SH-SY5Y (cell line): ENCODE data around the gene DHX36.

Source experiments
- GATA2 ChIP-seq: IDR thresholded peaks from 2 replicates; pipeline ENCODE4 v1.6.1; 2011; ENCODE audit warnings: mild to moderate bottlenecking, low read depth, low read length
- GATA3 ChIP-seq: IDR thresholded peaks from 2 replicates; pipeline ENCODE4 v1.6.1; 2011; ENCODE audit warnings: low read depth, mild to moderate bottlenecking, low read length, moderate library complexity

The DHX36 gene

DNA sequence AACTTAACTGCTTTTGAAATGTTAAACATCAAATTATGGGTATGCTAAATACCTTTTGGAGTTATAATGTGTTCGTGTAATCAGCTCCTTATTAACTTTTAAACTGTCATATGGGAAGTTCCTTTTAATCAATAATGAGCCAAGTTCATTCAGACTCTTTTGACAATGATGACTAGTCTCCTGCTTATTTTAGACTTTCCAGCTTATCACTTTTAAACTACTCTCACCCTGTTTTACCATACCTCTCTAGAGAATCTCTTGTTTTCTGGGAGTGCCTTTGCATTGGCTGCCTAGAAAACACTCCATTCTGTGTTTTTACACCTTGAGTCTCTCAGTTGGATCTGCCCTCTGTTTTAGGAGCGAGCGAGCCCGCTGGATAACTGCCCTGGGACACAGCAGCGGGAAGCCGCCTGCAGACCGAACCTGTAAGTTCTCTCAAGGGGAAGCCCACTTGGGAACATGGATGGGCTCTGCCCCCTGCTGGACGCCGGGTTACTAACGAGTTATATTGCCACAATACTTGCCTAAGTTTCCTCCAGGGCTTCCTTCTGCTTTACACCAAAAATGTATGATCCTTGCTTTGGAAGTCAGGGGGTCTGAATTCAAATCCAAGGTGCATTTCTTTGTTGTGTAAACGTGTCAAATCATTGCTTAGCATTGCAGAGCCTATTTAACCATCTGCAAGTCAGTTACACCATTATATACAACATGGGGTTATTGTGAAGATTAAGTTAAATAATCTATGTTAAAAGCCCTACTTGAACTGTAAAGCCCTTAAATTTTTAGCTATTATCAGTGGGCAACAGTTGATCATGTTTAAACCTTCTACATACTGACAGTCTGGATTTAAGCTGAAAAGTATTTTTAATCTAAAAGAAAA lies 71.3 kb downstream of the DHX36 start:
- TF ChIP-seq GATA2, result no peak
- TF ChIP-seq GATA3, result no peak

DNA sequence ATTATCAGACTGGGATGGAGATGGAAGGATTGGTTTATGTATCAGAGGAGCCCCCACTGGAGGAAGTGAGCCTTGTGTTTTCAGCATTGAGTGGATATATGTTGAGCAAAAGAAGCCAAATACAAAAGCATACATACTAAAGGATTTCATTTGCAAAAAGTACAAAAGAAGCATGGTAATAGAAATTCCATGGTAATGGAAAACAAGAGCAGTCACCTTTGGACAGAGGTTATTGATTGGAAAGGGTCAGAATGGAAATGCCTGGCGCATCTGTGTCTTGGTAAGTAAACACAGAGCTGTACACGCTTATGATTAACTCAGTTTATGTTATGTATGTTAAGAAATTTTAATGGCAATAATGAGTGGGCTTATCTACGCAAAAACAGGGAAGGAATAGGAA lies 72.7 kb downstream of the DHX36 start:
- TF ChIP-seq GATA3 (no peak), GATA2 (no peak)

DNA sequence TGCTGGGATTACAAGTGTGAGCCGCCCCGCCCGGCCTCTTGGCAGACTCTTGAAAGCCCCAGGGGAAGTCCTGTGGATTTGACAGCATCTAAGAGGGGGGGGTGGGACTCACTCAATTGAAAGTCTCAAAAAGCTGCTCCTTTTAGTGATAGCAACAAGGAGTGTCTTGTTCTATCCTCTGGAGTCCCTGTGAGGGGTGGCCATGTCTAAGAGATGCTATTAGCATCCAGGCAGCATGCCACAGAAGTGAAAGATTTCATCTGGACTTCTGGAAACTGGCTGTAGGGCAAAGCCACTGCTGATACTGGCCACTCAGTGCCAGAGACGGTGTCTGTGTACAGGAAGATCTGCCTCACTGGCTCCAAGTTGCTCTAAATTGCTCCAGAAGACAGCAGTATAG lies 74.0 kb downstream of the DHX36 start:
- TF ChIP-seq GATA2 (no peak), GATA3 (no peak)

DNA sequence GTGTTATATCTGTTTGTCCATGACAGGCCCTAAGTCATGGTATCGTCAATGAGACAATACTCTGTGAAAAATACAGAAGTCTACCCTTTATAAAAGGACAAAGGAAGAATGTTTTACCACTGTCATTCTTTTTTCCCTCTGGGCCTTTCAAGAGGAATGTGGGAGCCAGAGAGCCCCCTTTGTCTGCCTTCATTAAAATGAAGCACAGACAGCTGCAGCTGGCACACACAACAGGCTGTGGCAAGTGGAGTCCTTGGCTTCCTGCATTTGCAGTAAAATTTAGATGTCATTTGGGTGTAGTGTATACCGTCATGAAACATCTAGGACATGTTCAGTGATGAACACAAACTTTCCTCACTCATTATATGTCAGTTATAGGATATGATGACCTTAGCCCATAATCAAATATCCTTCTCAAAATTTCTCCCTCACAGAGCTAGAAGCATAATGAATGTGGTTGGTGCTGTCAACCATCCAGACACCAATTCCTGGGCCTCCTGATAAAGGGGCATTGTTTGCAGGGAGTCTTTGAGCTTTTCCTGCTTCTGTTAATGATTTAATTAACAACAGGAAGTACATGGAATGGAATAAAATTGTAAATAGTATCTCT lies 76.4 kb downstream of the DHX36 start:
- TF ChIP-seq GATA2, result no peak
- TF ChIP-seq GATA3, result no peak

DNA sequence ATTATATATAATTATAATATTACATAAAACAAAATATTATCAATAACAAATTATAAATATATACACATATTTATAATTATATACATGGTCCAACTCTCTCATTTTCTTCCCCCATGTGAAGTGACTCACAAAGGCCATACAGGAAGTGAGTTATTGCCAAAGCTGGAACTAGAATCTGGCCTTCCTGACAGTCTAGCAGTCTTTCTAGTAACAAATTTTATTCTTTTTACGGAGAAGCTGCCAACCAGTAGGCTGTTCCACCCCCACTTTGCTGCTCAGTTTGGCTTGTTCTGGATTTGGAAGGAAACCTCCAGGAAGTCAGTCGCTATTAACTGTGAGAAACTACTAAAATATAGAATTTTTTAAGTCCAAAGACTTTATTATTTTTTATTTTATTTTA lies 79.6 kb downstream of the DHX36 start:
- TF ChIP-seq GATA2, result no peak
- no peak for TF ChIP-seq GATA3

DNA sequence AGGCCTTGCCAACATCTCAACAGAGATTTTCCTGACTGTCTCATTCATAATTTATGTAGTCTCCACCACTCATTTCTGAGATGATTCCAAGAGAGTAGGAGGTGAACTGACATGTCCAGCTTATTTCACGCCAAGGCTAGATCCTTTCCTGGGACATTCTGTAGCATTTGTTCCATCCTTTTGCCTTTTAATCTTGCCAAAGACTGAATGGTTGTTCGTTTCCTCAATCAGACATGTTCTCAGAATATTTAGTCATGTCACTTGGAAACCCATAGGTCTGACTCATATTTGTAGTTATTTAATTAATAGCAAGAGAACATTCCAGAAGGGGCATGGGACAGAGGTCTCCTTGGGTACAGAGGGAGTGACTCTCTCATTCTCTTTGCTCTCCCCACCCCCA lies 80.9 kb downstream of the DHX36 start:
- TF ChIP-seq GATA2, result no peak
- no peak for TF ChIP-seq GATA3

DNA sequence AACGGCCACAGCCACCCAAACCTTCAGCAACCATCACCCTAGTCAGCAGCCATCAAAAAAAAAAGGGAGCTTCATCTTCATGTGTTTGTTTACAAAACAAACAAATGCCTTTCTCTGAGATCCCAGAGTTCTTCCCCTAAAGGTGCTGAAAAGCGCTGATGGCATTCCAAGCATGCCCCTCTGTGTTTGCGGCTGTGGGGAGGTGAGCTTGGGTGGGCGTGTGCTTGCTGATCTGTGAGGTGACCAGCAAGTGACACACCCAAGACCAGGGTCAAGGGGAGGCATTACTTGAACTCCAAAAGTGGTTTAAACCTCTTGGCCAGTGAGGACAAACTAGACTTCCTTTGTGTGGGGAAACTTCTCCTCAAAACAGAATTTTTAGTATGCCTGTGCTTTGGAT lies 81.5 kb downstream of the DHX36 start:
- TF ChIP-seq GATA2 (no peak), GATA3 (no peak)

DNA sequence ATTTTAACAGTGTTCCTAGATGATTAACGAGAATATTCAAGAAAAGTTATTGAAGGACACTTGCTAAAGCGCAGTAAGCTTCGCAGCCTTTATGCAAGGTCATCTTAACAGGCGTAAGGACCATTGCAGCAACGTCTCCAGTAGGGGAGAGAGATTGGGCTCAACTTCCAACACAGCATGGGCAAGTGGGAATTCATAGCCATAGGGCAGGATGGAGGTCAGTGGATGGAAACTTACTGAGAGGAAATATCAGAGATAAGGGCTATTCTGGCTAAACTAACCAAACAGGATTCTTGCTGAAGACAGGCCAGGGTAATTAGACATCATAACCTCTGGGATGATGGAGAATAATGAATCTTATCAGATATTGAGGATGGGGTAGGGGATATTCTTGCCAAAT lies 82.8 kb downstream of the DHX36 start:
- TF ChIP-seq GATA2 (no peak), GATA3 (no peak)

DNA sequence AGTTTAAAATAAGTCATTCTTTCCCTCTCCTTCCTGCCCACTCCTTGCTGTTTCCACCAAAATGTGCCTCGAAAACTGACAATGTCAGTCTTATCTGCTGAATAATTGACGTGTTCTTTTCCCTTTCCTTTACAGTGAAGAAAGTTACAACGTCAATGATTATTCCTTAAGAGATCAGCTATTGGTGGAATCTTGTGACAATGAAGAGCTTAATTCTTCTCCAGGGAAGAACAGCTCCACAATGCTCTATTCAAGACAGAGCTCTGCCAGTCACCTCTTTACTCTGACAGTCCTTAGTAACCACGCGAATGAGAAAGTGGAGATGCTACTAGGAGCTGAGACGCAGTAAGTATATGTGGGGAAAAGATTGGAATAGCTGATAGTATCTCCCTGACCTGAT lies 84.1 kb downstream of the DHX36 start:
- TF ChIP-seq GATA2 (no peak), GATA3 (no peak)

DNA sequence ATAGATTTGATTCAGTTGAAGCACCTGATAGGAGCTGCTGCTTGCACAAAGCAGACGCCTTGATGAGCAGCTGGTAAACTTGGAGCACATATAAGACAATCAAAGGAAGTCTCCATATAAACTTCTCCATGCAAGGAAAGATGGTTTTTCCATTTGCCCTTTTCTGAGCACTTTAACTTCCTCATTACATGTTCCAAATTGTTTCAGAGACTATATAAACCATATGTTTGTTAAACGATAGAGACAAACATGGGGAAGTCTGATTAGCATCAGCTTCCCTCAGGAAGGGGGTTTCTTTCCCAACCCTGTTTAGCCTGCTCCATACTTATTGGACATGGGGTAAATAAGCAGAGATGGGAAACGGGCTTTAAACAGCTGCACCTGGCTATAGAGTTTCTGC lies 88.0 kb downstream of the DHX36 start:
- TF ChIP-seq GATA3, result no peak
- no peak for TF ChIP-seq GATA2

DNA sequence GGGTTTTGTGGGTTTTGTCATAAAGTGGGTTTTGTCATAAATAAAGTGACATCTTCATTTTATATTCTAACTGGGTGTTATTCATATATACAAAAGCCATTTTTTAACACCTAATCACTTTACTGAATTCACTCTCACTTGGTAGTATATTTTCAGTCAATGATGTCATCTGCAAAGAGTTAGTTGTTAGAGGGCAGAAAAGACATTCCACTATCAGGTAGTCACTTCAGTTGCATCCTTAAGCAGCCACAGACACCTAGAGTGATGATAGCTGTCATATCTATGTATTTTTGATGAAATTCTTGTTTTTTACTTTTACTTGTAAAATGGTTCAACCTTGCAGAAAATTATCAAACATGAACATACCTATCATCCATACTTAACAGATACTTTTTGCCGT lies 89.0 kb downstream of the DHX36 start:
- TF ChIP-seq GATA3 (no peak), GATA2 (no peak)

DNA sequence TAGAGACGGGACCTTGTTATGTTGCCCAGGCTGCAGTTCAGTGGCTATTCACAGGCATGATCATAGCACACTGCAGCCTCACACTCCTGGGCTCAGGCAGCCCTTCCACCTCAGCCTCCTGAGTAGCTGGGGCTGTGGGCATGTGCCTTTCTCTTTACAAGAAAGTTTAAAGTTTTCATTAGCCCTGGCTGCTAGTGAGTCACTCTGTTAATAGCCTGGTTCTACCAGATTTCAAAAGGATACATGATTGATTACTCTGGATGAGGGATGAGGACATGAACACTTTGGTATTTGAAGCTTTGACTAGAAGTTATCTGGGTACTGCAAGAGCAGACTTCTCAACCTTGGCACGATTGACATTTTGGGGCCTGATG lies 95.1 kb downstream of the DHX36 start:
- no peak for TF ChIP-seq GATA2
- no peak for TF ChIP-seq GATA3

DNA sequence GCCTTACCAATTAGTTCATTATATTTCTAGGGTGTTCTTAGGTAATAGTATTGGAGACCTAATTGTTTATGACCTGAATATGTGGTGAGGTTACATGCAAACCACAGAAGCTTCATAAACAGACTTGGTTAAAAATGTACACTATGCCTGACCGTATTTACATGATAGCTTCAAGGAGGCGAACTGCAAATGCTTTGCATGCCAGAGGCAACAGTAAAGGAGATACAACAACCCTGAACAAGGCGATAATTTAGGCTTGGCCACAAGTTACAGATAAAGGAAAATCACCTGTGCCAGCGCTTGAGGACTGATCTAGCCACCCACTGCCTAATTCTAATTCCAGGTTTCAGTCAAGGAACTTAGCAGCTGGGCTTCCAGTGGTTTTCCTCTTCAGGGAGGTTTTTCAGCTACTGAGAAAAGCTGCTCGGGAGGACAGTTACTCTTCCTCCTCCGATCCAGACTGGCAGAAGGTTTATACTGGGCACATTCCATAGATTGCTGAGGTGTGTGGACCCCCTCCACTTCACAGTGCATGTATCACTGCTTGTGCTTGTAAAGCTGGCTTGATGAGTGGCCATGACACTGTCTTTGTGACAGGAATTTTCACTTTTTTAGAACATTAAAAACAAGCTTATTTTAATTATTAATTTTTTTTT lies 95.6 kb downstream of the DHX36 start:
- TF ChIP-seq GATA3, result no peak
- TF ChIP-seq GATA2, result no peak

DNA sequence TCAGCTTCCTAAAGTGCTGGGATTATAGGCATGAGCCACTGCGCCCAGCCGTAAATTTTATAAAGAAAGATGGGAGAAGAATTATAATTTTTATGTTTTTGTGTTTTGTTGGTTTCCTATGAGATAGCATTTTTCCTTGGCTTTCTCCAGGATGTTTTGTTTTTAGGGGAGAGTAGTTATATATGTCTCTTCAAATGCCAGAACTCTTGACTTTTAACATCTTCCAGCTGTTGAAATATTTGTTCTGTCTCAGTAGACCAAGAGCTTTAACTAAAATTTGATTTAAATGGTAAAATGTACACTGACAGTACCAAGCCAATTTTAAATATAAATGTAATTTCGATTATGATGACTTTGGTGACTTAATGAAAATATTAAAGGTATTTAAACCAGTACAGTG lies 96.8 kb downstream of the DHX36 start:
- TF ChIP-seq GATA3 (no peak), GATA2 (no peak)

DNA sequence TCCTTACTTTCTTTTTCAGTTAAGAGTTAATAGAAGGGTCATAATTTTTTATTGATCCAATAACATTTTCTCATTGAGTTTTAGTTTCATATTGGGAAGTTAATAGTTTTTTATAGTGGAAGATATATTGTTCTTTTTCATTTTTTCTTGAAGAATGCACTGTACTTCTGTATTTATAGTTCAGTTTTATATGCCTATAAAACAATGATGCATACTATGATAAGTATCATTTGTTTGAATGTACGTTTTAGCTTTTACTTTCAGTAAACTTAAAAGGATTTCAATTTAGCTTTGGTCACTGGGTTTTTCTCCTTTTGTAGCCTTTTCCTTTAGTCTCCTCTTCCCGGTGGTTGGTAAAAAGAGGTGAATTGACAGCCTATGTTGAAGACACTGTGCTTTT lies 98.8 kb downstream of the DHX36 start:
- TF ChIP-seq GATA3 (no peak), GATA2 (no peak)
